HG03175 (cell line): Measurements from ENCODE around the gene FBXO3.
"Not testable (repeated sequence)": the region's sequence is repeated elsewhere in the genome, so short reads cannot be mapped to it uniquely, and the experiment has no call there.

Source experiments
- ATAC-seq: cut with Tn5 transposase; IDR thresholded peaks from one replicate; pipeline ENCODE4 v1.9.1; 2021; ENCODE audit warnings: mild to moderate bottlenecking, moderate library complexity; ENCODE audit not compliant: unreplicated experiment

Gene FBXO3

GRCh38 chr11:33729072-33729664, 45.2 kb downstream of the FBXO3 start:
- ATAC-seq = not testable (repeated sequence)

DNA sequence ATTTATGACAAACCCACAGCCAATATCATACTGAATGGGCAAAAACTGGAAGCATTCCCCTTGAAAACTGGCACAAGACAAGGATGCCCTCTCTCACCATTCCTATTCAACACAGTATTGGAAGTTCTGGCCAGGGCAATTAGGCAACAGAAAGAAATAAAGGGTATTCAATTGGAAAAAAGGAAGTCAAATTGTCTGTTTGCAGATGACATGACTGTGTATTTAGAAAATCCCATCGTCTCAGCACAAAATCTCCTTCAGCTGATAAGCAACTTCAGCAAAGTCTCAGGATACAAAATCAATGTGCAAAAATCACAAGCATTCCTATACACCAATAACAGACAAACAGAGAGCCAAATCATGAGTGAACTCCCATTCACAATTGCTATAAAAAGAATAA, 46.8 kb downstream of the FBXO3 start:
- ATAC-seq = not testable (repeated sequence)

DNA sequence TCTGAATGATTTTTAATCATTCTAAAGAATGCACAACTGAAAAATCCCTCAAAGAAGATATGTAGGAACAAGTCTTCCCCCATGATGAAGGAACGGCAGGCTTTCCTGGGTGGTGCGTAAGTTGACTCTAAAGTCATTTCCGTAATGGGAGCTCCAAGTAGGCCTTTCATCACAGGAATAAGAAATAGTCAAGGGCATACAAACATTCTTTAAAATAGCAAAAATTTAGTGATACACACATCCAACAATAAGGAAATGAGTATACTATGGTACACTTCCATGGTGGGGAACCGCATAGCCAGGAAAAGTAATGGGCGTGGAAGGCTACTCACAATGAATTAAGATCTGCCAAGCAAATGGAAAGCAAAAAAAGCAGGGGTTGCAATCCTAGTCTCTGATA, 48.8 kb downstream of the FBXO3 start:
- no peak for ATAC-seq

- no peak for ATAC-seq
Measured at GRCh38 chr11:33724644-33725035, 49.7 kb downstream of the FBXO3 start.

DNA sequence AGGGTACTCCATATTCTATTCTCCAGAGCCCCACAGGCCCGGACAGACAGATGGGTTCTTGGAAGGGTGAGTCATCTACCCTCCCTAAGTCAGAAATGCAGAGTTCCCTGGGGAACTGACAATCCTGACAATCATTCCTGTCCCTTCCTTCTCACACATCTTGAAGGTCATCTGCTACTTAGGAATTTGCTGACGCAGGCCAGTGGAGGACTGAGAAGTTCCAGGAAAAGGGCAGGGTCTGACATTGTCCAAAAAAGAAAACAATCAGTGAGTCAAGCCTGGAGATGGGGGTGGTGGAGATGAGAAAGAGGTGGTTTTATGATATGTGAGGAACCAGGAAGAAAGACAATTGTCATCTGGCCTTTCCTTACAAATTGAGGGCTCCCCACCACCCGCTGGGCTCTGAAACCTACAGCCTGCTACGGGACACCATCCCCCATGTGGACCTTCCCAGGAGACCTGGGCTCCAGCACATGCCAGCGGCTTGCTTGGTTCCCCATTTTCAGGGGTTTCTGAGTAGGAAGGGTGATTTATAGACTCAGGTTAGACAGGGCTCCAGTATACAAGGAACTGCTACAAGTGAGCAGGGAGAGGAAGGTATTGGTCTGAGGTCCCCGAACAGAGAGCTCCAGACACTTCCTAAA, 51.0 kb downstream of the FBXO3 start:
- no peak for ATAC-seq

GRCh38 chr11:33722590-33723234, 51.6 kb downstream of the FBXO3 start:
- peak; percentile 72 for ATAC-seq

- no peak for ATAC-seq
Measured at GRCh38 chr11:33721984-33722383, 52.3 kb downstream of the FBXO3 start.

DNA sequence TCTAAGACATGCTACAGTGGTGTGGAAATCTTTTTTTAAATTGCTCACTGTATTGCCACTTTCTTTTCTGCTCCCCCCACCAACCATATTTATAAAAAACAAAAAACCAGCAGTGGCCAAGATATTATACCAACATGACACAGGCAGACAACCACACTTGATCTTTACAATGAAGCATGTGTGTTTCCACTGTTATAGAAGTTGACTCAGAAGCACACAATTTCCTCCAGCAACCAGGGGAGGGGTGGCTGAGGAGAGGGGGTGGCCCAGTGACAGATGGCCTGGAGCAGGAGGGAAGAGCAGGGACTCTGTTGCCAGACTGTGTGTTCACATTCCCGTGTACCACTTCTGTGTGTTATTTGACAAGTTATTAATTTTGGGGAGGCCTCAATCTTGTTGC, 52.9 kb downstream of the FBXO3 start:
- ATAC-seq = no peak

- no peak for ATAC-seq
Measured at GRCh38 chr11:33719587-33719986, 54.7 kb downstream of the FBXO3 start.

DNA sequence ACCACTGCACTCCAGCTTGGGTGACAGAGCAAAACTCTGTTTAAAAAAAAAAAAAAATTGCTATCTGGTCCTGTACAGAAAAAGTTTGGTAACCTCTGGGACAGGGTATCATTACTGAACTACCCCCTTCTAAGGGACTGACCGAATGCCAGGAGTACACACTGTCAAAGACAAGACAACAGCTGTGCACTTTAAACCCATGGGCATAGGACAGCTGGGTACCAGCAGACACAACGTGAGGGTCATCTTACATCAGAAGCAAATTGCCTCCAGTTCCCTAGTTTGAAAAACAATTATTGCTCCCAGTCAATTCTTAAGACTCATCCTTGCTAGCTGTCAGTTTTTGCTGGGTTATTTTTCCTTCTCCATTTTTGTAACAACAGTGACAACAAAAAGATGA, 55.9 kb downstream of the FBXO3 start:
- ATAC-seq = no peak

GRCh38 chr11:33716243-33716642, 58.1 kb downstream of the FBXO3 start:
- ATAC-seq = no peak

GRCh38 chr11:33713856-33714398, 60.4 kb downstream of the FBXO3 start:
- ATAC-seq = no peak

DNA sequence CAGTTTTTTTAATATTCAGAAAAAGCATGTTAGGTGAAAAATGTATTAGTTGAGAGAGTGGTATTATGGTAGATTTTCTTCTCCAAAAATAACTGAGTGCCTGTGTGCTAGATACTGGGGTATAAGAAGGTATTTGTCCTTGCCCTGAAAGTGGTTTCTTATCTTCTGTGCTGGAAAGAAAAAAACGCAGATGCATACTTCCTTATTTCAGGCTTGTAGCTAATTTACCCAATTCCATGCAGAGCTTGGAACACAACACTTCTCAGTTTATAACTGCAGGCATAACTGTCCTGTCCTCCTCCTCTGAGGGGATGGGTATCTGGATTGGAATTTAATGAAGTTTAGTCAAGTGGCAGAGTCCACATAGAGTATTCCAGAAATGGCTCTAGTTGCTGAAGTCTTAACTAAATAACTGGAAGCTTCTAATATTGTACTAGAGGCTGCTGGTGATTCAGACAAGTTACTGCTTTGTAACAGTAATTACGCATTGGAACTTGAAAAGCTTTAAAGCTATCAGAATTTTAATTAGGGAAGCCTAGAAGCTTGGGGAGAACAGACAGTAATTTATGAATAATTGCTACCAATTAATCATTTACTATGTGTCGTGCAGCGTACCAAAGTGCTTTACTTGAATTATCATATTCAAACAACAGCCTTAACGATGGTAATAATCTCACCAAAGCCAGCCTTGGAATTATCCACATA, 61.0 kb downstream of the FBXO3 start:
- ATAC-seq = no peak

GRCh38 chr11:33712436-33712835, 61.9 kb downstream of the FBXO3 start:
- no peak for ATAC-seq

DNA sequence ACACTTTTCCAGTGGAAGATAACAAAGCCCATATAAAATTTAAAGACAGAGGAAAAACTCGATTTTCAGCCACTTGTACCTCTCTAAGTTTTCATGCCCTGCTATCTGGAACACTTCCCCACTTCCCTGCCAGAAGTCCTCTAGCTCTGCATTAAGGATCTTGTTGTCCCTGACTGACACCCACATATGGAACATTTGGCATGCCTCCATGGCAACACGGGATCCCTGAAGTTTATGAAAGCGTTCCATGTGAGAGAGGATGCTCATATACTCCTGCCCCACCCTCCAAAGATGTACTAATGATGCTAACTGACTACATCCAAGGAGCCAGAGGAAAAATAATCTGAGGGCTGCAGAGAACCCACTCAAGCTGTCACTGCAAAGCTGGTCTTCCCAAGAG, 64.9 kb downstream of the FBXO3 start:
- ATAC-seq = no peak

DNA sequence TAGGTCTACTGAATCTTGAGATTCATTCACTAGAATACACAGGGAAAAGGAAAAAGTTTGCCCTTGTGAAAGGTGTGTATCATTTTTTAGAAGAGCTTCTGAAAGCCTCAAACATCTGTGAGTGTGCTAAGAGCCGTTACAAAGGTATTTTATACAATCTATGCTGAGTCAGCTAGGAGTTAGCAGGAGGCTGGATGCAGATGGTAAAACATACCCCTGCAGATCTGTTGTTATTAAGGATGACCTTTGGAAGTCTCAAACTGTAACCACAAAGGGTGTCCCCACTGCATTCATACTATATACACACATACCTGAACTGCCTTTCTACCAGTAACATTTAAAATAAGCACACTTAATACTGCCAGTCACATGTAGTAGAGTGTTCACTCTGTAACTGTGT, 65.3 kb downstream of the FBXO3 start:
- ATAC-seq = no peak

- not testable (repeated sequence) for ATAC-seq
Measured at GRCh38 chr11:33707831-33708230, 66.5 kb downstream of the FBXO3 start.

- no peak for ATAC-seq
Measured at GRCh38 chr11:33706966-33707365, 67.4 kb downstream of the FBXO3 start.

- no peak for ATAC-seq
Measured at GRCh38 chr11:33706546-33706945, 67.8 kb downstream of the FBXO3 start.

- ATAC-seq = no peak
Measured at GRCh38 chr11:33704240-33705002, 69.9 kb downstream of the FBXO3 start.

GRCh38 chr11:33703788-33704187, 70.5 kb downstream of the FBXO3 start:
- no peak for ATAC-seq
